Measurements from ENCODE around the gene CAMK1D.

Gene CAMK1D

GRCh38 chr10:12603766-12604470, 254.6 kb downstream of the CAMK1D start:
- Histone ChIP-seq H4K20me1 (ENCODE audit: insufficient read depth, low read length) (no peaks in the 10 kb centered on the region), H3K4me1 (ENCODE audit: insufficient read depth, low read length, severe bottlenecking) (peaks cover 7% of the 10 kb centered on the region), H3K9me3 (ENCODE audit: low read length) (no peaks in the 10 kb centered on the region), H3K4me2 (ENCODE audit: low read length) (no peak overlapping the region), H3K9ac (ENCODE audit: low read length) (no peak overlapping the region), H3K27me3 (ENCODE audit: insufficient read depth, low read length) (no peaks in the 10 kb centered on the region), H3K79me2 (ENCODE audit: insufficient read depth, low read length) (no peaks in the 10 kb centered on the region), H3F3A (ENCODE audit: insufficient read depth, low read length) (no peaks in the 10 kb centered on the region), H3K36me3 (ENCODE audit: insufficient read depth, low read length) (no peaks in the 10 kb centered on the region), H3K4me3 (ENCODE audit: low read depth, low read length, poor library complexity, severe bottlenecking) (no peak overlapping the region), H3K27ac (ENCODE audit: low read depth, low read length, poor library complexity, severe bottlenecking) (no peak overlapping the region), H3K9me2 (ENCODE audit: low read depth, low read length) (no peaks in the 10 kb centered on the region), H2AFZ (ENCODE audit: low read length) (no peak overlapping the region)
- no peak for TF ChIP-seq EZH2 (IDR thresholded peaks at IDR 0.05; ENCODE audit: borderline replicate concordance, low read length)
- TF ChIP-seq CTCF (IDR thresholded peaks at IDR 0.05; ENCODE audit: low read length) = no peak

- Histone ChIP-seq H3K27ac (ENCODE audit: low read depth, low read length, poor library complexity, severe bottlenecking) (no peak overlapping the region), H4K20me1 (ENCODE audit: insufficient read depth, low read length) (no peaks in the 10 kb centered on the region), H3K9me3 (ENCODE audit: low read length) (no peaks in the 10 kb centered on the region), H3F3A (ENCODE audit: insufficient read depth, low read length) (no peaks in the 10 kb centered on the region), H3K4me2 (ENCODE audit: low read length) (peak overlapping the region; percentile 50), H2AFZ (ENCODE audit: low read length) (no peak overlapping the region), H3K79me2 (ENCODE audit: insufficient read depth, low read length) (no peaks in the 10 kb centered on the region), H3K9ac (ENCODE audit: low read length) (no peak overlapping the region), H3K9me2 (ENCODE audit: low read depth, low read length) (no peaks in the 10 kb centered on the region), H3K4me1 (ENCODE audit: insufficient read depth, low read length, severe bottlenecking) (peaks cover 7% of the 10 kb centered on the region), H3K36me3 (ENCODE audit: insufficient read depth, low read length) (no peaks in the 10 kb centered on the region), H3K27me3 (ENCODE audit: insufficient read depth, low read length) (no peaks in the 10 kb centered on the region), H3K4me3 (ENCODE audit: low read depth, low read length, poor library complexity, severe bottlenecking) (no peak overlapping the region)
- TF ChIP-seq CTCF (IDR thresholded peaks at IDR 0.05; ENCODE audit: low read length) = no peak
- no peak for TF ChIP-seq EZH2 (IDR thresholded peaks at IDR 0.05; ENCODE audit: borderline replicate concordance, low read length)
Observed at GRCh38 chr10:12605580-12606405, 256.4 kb downstream of the CAMK1D start.

DNA sequence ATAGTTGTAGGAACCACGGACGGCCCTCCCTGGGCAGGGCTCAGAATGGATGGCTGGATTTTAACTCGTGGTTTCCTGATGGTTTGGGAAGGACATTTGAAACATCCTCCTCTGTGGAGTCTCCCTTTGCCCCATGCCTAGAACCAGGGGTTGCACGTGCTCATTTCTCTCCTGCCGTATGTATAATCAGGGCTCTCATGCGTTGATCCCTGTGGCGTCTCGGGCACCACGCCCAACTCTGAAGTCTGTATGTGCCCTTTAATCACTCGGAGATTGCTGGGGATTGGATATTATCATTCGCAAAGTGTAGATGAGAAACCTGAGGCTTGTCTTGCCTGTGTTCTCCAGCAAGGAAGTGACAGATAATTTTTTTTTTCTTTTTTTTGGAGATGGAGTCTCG, 257.1 kb downstream of the CAMK1D start:
- Histone ChIP-seq H3K9ac (ENCODE audit: low read length) (no peak overlapping the region), H3K27me3 (ENCODE audit: insufficient read depth, low read length) (no peaks in the 10 kb centered on the region), H2AFZ (ENCODE audit: low read length) (no peak overlapping the region), H3K4me2 (ENCODE audit: low read length) (peak overlapping the region; percentile 50), H3K79me2 (ENCODE audit: insufficient read depth, low read length) (no peaks in the 10 kb centered on the region), H3K9me2 (ENCODE audit: low read depth, low read length) (no peaks in the 10 kb centered on the region), H4K20me1 (ENCODE audit: insufficient read depth, low read length) (no peaks in the 10 kb centered on the region), H3K4me3 (ENCODE audit: low read depth, low read length, poor library complexity, severe bottlenecking) (no peak overlapping the region), H3K4me1 (ENCODE audit: insufficient read depth, low read length, severe bottlenecking) (peaks cover 7% of the 10 kb centered on the region), H3K36me3 (ENCODE audit: insufficient read depth, low read length) (no peaks in the 10 kb centered on the region), H3K27ac (ENCODE audit: low read depth, low read length, poor library complexity, severe bottlenecking) (no peak overlapping the region), H3K9me3 (ENCODE audit: low read length) (no peaks in the 10 kb centered on the region), H3F3A (ENCODE audit: insufficient read depth, low read length) (no peaks in the 10 kb centered on the region)
- TF ChIP-seq CTCF (IDR thresholded peaks at IDR 0.05; ENCODE audit: low read length) = no peak
- TF ChIP-seq EZH2 (IDR thresholded peaks at IDR 0.05; ENCODE audit: borderline replicate concordance, low read length) = no peak
